ENCODE measurements around the gene MLYCD.

MLYCD gene

GRCh38 chr16:83931556-83931955, 32.6 kb downstream of the MLYCD start:
- H3K36me3 ChIP-seq (ENCODE audit: control insufficient read depth, insufficient read depth, low read length), result no peaks in the 10 kb centered on the region
- H3K4me1 ChIP-seq (ENCODE audit: control insufficient read depth, insufficient read depth, low read length), result peaks cover under 1% of the 10 kb centered on the region
- no peaks in the 10 kb centered on the region for H3K9me3 ChIP-seq (ENCODE audit: control insufficient read depth, low read length)
- H3K27me3 ChIP-seq (ENCODE audit: control insufficient read depth, insufficient read depth, low read length, poor library complexity, severe bottlenecking), result no peaks in the 10 kb centered on the region
- H3K27ac ChIP-seq (ENCODE audit: insufficient read depth, low read depth, low read length, poor library complexity, severe bottlenecking), result no peak overlapping the region
- no peak overlapping the region for H3K4me3 ChIP-seq (ENCODE audit: insufficient read depth, low read depth, low read length)
- 95% methylated on average over 17 of the region's 17 CpGs for WGBS, 2 experiments

- Histone ChIP-seq H3K9me3 (ENCODE audit: control insufficient read depth, low read length) (no peaks in the 10 kb centered on the region), H3K36me3 (ENCODE audit: control insufficient read depth, insufficient read depth, low read length) (no peaks in the 10 kb centered on the region), H3K27ac (ENCODE audit: insufficient read depth, low read depth, low read length, poor library complexity, severe bottlenecking) (no peak overlapping the region), H3K4me3 (ENCODE audit: insufficient read depth, low read depth, low read length) (no peak overlapping the region), H3K27me3 (ENCODE audit: control insufficient read depth, insufficient read depth, low read length, poor library complexity, severe bottlenecking) (no peaks in the 10 kb centered on the region), H3K4me1 (ENCODE audit: control insufficient read depth, insufficient read depth, low read length) (no peaks in the 10 kb centered on the region)
- 93 to 95% methylated on average over 11 of the region's 11 CpGs for WGBS, 2 experiments
These were observed 33.4 kb downstream of the MLYCD start for GRCh38 chr16:83932304-83932703.

GRCh38 chr16:83932955-83933673, 34.2 kb downstream of the MLYCD start:
- no peak overlapping the region for H3K27ac ChIP-seq (ENCODE audit: insufficient read depth, low read depth, low read length, poor library complexity, severe bottlenecking)
- H3K36me3 ChIP-seq (ENCODE audit: control insufficient read depth, insufficient read depth, low read length), result no peaks in the 10 kb centered on the region
- no peaks in the 10 kb centered on the region for H3K9me3 ChIP-seq (ENCODE audit: control insufficient read depth, low read length)
- no peaks in the 10 kb centered on the region for H3K27me3 ChIP-seq (ENCODE audit: control insufficient read depth, insufficient read depth, low read length, poor library complexity, severe bottlenecking)
- 92 to 94% methylated on average over 25 of the region's 25 CpGs for WGBS, 2 experiments
- H3K4me1 ChIP-seq (ENCODE audit: control insufficient read depth, insufficient read depth, low read length), result no peaks in the 10 kb centered on the region
- H3K4me3 ChIP-seq (ENCODE audit: insufficient read depth, low read depth, low read length), result no peak overlapping the region

- no peak overlapping the region for H3K27ac ChIP-seq (ENCODE audit: insufficient read depth, low read depth, low read length, poor library complexity, severe bottlenecking)
- no peaks in the 10 kb centered on the region for H3K27me3 ChIP-seq (ENCODE audit: control insufficient read depth, insufficient read depth, low read length, poor library complexity, severe bottlenecking)
- H3K36me3 ChIP-seq (ENCODE audit: control insufficient read depth, insufficient read depth, low read length), result no peaks in the 10 kb centered on the region
- 91 to 92% methylated on average over 28 of the region's 28 CpGs for whole genome bisulfite sequencing, 2 experiments
- no peak overlapping the region for H3K4me3 ChIP-seq (ENCODE audit: insufficient read depth, low read depth, low read length)
- no peaks in the 10 kb centered on the region for H3K4me1 ChIP-seq (ENCODE audit: control insufficient read depth, insufficient read depth, low read length)
- H3K9me3 ChIP-seq (ENCODE audit: control insufficient read depth, low read length), result no peaks in the 10 kb centered on the region
These were observed 35.2 kb downstream of the MLYCD start for GRCh38 chr16:83933885-83934683.

- Histone ChIP-seq H3K36me3 (ENCODE audit: control insufficient read depth, insufficient read depth, low read length) (no peaks in the 10 kb centered on the region), H3K4me3 (ENCODE audit: insufficient read depth, low read depth, low read length) (no peak overlapping the region), H3K4me1 (ENCODE audit: control insufficient read depth, insufficient read depth, low read length) (no peaks in the 10 kb centered on the region), H3K27me3 (ENCODE audit: control insufficient read depth, insufficient read depth, low read length, poor library complexity, severe bottlenecking) (no peaks in the 10 kb centered on the region), H3K9me3 (ENCODE audit: control insufficient read depth, low read length) (no peaks in the 10 kb centered on the region), H3K27ac (ENCODE audit: insufficient read depth, low read depth, low read length, poor library complexity, severe bottlenecking) (no peak overlapping the region)
- WGBS, 2 experiments, result 87 to 88% methylated on average over 12 of the region's 12 CpGs
These were observed 35.7 kb downstream of the MLYCD start for GRCh38 chr16:83934684-83934977.

GRCh38 chr16:83935005-83935857, 36.3 kb downstream of the MLYCD start:
- no peak overlapping the region for H3K4me3 ChIP-seq (ENCODE audit: insufficient read depth, low read depth, low read length)
- H3K4me1 ChIP-seq (ENCODE audit: control insufficient read depth, insufficient read depth, low read length), result no peaks in the 10 kb centered on the region
- no peak overlapping the region for H3K27ac ChIP-seq (ENCODE audit: insufficient read depth, low read depth, low read length, poor library complexity, severe bottlenecking)
- H3K36me3 ChIP-seq (ENCODE audit: control insufficient read depth, insufficient read depth, low read length), result no peaks in the 10 kb centered on the region
- WGBS, 2 experiments, result 91 to 93% methylated on average over 30 of the region's 30 CpGs
- no peaks in the 10 kb centered on the region for H3K9me3 ChIP-seq (ENCODE audit: control insufficient read depth, low read length)
- H3K27me3 ChIP-seq (ENCODE audit: control insufficient read depth, insufficient read depth, low read length, poor library complexity, severe bottlenecking), result no peaks in the 10 kb centered on the region

- H3K4me1 ChIP-seq (ENCODE audit: control insufficient read depth, insufficient read depth, low read length), result no peaks in the 10 kb centered on the region
- WGBS, 2 experiments, result 91% methylated on average over 10 of the region's 10 CpGs
These were observed 36.9 kb downstream of the MLYCD start for GRCh38 chr16:83935858-83936255.

GRCh38 chr16:83936581-83937165, 37.8 kb downstream of the MLYCD start:
- Histone ChIP-seq H3K27me3 (ENCODE audit: control insufficient read depth, insufficient read depth, low read length, poor library complexity, severe bottlenecking) (no peaks in the 10 kb centered on the region), H3K4me1 (ENCODE audit: control insufficient read depth, insufficient read depth, low read length) (no peaks in the 10 kb centered on the region), H3K9me3 (ENCODE audit: control insufficient read depth, low read length) (no peaks in the 10 kb centered on the region), H3K27ac (ENCODE audit: insufficient read depth, low read depth, low read length, poor library complexity, severe bottlenecking) (no peak overlapping the region), H3K4me3 (ENCODE audit: insufficient read depth, low read depth, low read length) (no peak overlapping the region), H3K36me3 (ENCODE audit: control insufficient read depth, insufficient read depth, low read length) (no peaks in the 10 kb centered on the region)
- WGBS, 2 experiments, result 90 to 91% methylated on average over 19 of the region's 19 CpGs

More at GRCh38 chr16:83935858-83936255, 36.9 kb downstream of the MLYCD start:
- H3K9me3 ChIP-seq (ENCODE audit: control insufficient read depth, low read length), result no peaks in the 10 kb centered on the region
- no peaks in the 10 kb centered on the region for H3K27me3 ChIP-seq (ENCODE audit: control insufficient read depth, insufficient read depth, low read length, poor library complexity, severe bottlenecking)
- H3K4me3 ChIP-seq (ENCODE audit: insufficient read depth, low read depth, low read length), result no peak overlapping the region
- no peak overlapping the region for H3K27ac ChIP-seq (ENCODE audit: insufficient read depth, low read depth, low read length, poor library complexity, severe bottlenecking)
- H3K36me3 ChIP-seq (ENCODE audit: control insufficient read depth, insufficient read depth, low read length), result no peaks in the 10 kb centered on the region

- no peaks in the 10 kb centered on the region for H3K9me3 ChIP-seq (ENCODE audit: control insufficient read depth, low read length)
These were observed 38.4 kb downstream of the MLYCD start for GRCh38 chr16:83937267-83937666.

More at GRCh38 chr16:83937267-83937666, 38.4 kb downstream of the MLYCD start:
- 90 to 91% methylated on average over 2 of the region's 2 CpGs for WGBS, 2 experiments
- Histone ChIP-seq H3K27me3 (ENCODE audit: control insufficient read depth, insufficient read depth, low read length, poor library complexity, severe bottlenecking) (no peaks in the 10 kb centered on the region), H3K36me3 (ENCODE audit: control insufficient read depth, insufficient read depth, low read length) (no peaks in the 10 kb centered on the region), H3K27ac (ENCODE audit: insufficient read depth, low read depth, low read length, poor library complexity, severe bottlenecking) (no peak overlapping the region), H3K4me3 (ENCODE audit: insufficient read depth, low read depth, low read length) (no peak overlapping the region), H3K4me1 (ENCODE audit: control insufficient read depth, insufficient read depth, low read length) (no peaks in the 10 kb centered on the region)

All from ectodermal cell (in vitro differentiated cells).